GM18520 (cell line): Measurements from ENCODE around the gene MTOR.
"Not testable (repeated sequence)": the region's sequence is repeated elsewhere in the genome, so short reads cannot be mapped to it uniquely, and the experiment has no call there.

Experiments used
- ATAC-seq: cut with Tn5 transposase; IDR thresholded peaks from one replicate; pipeline ENCODE4 v1.9.1; 2021; ENCODE audit not compliant: unreplicated experiment

The MTOR gene

DNA sequence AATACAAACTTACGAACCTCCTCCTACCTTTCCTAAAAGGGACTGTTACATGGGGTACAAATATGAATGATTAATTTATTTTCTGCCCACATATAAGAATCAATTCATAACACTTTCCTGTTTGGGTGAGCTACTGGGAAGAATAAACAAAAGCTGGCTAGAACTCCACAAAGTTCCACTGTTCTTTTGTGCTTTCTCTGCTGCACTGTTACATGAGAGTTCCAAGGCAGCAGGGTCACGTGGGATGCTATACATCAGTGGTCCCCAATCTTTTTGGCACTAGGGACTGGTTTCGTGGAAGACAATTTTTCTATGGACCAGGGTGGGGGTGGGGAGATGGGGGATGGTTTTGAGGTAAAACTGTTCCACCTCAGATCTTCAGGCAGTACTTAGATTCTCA, 75.4 kb downstream of the MTOR start:
- ATAC-seq: no peak

- no peak for ATAC-seq
Measured at GRCh38 chr1:11184973-11185372, 77.4 kb downstream of the MTOR start.

- ATAC-seq: no peak
Measured at GRCh38 chr1:11182884-11183283, 79.5 kb downstream of the MTOR start.

DNA sequence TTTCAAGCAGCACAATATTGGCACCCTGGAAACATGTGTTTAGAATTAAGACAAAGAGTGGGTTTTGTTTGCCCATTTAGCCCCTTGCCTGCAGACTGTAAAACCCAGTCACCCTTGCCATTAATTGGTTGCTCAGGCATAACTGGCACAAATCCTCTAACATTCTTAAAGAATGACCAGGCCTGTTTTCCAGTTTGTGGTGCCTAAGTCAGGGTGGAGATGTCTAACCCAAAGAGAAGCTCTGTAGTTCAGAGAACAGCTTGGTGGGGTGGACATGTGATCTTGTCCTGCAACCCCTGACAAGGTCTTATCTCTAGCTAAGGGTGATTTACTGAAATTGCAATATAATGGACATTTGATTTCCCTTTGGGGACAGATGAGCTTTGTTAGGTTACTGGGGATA, 82.0 kb downstream of the MTOR start:
- ATAC-seq: no peak

GRCh38 chr1:11179749-11180148, 82.6 kb downstream of the MTOR start:
- ATAC-seq: not testable (repeated sequence)

GRCh38 chr1:11179125-11179524, 83.2 kb downstream of the MTOR start:
- no peak for ATAC-seq

GRCh38 chr1:11178021-11179015, 84.0 kb downstream of the MTOR start:
- ATAC-seq: no peak

DNA sequence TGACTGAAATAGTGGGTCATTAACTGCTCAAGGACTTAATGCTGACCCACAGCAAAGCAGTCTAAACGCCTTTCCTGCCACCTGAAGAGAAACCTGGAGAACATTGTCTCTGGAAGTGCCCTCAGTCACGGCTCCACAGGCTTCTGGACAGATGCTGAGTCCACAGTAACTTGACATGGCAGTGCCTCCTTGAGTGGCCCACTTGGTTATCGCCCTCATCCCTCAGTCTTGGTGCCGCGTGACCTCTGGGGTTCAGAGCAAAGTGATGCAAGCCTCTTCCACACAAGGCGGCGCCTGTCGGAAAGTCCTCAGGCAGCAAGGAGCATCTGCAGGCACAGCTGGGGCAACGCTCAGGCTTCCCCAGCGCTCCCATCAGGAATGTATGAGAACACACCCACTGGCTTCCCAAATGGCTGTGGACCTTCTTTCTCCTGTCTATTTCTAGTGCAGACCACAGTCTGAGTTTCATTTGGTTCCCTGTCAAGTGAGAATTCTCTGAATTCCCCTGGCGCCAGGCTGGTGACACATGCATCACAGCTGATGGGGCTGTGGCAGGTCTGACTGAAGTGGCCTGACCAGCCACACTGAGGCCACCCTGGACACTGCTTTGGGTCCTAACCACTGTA, 86.2 kb downstream of the MTOR start:
- no peak for ATAC-seq

DNA sequence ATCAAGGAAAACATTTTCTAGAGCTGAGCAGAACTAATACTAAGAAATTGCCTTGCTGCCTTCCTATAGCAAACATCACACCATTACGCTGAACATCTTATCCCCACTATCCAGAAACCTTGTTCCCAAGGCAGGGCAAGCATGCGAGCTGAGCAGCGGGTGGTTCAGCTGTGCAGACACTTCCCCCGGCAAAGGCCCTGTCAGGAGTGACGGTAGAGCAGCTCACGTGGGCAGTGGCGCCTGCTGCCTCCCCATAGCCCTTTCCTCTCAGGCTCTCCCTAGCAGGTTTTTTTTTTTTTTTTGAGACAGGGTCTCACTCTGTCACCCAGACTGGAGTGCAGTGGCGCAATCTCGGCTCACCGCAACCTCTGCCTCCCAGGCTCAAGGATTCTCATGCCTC, 86.9 kb downstream of the MTOR start:
- no peak for ATAC-seq

DNA sequence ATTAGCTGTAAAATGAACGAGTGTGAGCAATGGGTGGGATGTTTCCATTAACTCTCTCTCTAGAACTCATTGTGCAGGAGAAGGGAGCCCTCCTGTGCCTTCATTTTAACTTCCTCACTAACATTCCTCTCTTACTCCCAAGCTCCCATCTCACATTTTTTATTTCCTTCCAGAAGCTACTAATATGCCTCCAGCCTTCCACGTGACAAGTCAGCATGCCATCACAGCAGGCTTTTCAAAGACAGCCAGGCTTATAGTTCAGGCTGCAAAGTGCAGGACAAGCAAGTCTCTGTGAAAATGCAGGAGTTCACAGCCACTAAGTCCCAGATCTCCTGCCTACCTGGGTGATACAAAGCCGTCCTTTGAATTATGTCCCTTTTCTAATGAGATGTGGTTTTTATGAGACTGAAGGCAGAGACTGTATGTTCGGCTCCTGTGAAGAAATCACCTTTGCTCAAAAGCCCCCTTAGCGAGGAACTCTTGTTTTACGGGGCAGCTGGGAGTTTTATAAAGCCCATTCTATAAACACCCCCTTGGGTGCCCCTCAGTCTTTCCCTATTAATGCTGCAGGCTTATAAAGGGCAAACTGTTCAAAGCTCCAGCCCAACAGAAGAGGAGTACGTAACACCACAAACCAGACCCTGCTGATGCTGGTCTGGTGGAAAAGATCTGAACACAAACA, 87.9 kb downstream of the MTOR start:
- no peak for ATAC-seq

GRCh38 chr1:11170102-11170501, 92.2 kb downstream of the MTOR start:
- no peak for ATAC-seq

DNA sequence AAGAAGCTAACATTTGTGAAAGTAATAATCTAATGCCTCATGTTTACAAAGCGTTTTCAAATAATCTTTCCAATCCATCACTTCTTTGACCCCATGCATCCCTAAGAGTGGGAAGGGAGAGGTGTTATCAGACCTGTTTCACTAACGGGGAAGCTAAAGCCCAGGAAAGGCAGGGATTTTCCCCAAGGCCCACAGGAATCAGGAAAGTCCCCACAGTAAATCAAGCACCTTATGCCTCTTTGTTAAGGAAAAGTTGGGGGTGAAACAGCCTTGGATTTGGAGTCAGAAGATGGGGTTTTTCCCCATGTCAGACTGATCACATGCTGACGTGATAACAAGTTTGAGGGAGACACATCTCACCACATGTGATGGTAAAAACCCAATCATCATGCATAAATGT, 93.1 kb downstream of the MTOR start:
- no peak for ATAC-seq

DNA sequence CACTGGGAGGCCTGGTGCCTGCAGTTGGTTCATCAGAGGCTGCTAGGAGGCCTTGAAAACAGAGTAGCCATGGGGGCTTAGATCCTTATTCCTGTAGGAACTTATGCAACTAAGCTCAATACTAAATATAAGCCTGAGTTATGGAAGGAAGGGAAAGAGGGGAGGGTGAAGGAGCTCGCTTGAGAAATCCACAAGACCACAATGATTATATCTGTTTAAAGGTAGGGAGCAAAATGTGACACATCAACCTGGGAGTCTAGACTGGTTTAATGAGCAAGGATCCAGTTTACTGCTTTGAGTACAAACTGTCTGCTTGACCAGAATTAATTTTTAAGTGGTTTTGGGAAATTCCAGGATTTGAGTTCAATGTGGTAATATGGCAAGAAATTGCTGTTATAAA, 93.6 kb downstream of the MTOR start:
- ATAC-seq: no peak

DNA sequence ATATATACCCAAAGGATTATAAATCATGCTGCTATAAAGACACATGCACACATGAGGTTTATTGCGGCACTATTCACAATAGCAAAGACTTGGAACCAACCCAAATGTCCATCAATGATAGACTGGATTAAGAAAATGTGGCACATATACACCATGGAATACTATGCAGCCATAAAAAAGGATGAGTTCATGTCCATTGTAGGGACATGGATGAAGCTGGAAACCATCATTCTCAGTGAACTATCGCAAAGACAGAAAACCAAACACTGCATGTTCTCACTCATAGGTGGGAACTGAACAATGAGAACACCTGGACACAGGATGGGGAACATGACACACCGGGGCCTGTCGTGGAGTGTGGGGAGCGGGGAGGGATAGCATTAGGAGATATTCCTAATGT, 95.6 kb downstream of the MTOR start:
- ATAC-seq: not testable (repeated sequence)

DNA sequence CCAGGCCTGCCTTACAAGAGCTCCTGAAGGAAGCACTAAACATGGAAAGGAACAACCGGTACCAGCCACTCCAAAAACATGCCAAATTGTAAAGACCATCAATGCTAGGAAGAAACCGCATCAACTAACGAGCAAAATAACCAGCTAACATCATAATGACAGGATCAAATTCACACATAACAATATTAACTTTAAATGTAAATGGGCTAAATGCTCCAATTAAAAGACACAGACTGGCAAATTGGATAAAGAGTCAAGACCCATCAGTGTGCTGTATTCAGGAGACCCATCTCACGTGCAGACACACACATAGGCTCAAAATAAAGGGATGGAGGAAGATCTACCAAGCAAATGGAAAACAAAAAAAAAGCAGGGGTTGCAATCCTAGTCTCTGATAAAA, 99.6 kb downstream of the MTOR start:
- ATAC-seq: not testable (repeated sequence)

- ATAC-seq: no peak
Measured at GRCh38 chr1:11158720-11159321, 103.5 kb downstream of the MTOR start.

- no peak for ATAC-seq
Measured at GRCh38 chr1:11158291-11158690, 104.1 kb downstream of the MTOR start.

DNA sequence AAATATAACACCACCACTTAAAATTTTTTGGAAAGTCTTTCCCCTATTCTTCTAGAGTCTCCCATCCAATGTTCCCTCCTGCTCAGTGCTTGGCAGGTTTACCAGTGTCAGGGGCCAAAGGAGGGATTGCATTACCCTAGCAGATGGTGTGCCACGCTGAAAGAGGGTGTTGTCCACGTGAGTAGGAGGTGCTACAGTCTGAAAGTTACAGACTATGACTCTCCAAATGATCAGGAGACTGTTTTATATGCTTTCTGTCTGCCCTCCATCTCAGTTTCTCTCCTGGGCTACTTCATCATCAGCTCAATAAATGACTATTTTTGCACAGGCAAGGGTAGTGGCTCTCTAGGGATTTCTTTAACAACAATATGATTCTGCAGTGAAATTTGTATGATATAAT, 104.5 kb downstream of the MTOR start:
- ATAC-seq: no peak

- no peak for ATAC-seq
Measured at GRCh38 chr1:11157394-11157793, 105.0 kb downstream of the MTOR start.

DNA sequence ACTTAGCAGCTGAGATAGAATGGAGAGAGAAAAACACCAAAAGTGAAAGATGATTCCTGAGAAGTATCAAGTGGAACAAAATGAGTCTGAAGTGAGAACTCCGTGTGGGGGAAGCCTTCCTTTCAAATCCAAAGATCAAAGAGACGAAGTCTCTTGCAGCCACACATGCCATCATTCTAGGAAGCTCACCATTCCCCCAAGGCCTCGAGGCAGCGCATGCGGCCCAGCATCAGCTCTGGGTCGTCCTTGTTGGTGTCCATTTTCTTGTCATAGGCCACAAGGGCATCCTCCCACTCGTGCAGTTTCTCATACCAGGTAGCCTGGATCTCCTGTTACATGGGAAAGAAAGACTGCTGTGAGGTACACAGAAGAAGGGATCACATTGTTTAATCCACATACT, 105.4 kb downstream of the MTOR start:
- no peak for ATAC-seq

GRCh38 chr1:11156441-11156840, 105.9 kb downstream of the MTOR start:
- no peak for ATAC-seq
